Endodermal cell (in vitro differentiated cells): ENCODE data around the gene NEMP2. TPM values are rescaled to one million over a fixed set of nuclear protein-coding genes. Genes with fewer than 3 reads are reported as not detected.

ENCODE experiments used
- DNase-seq: peaks from one replicate; pipeline ENCODE4 v3.0.0-alpha.2; 2017
- H3K27ac ChIP-seq: 2 replicates; pipeline ENCODE4 v1.5.1; 2013; ENCODE audit warnings: mild to moderate bottlenecking, low read depth, low read length, moderate library complexity
- H3K27me3 ChIP-seq: 2 replicates; pipeline ENCODE4 v1.6.1; 2013; ENCODE audit warnings: mild to moderate bottlenecking, low read length, moderate library complexity; ENCODE audit not compliant: insufficient read depth, control insufficient read depth, poor library complexity, severe bottlenecking
- H3K36me3 ChIP-seq: 2 replicates; pipeline ENCODE4 v1.7.0; 2013; ENCODE audit warnings: mild to moderate bottlenecking, low read length, moderate library complexity; ENCODE audit not compliant: control insufficient read depth, insufficient read depth
- H3K4me1 ChIP-seq: one replicate; pipeline ENCODE4 v1.7.0; 2013; ENCODE audit warnings: low read length; ENCODE audit not compliant: control insufficient read depth, insufficient read depth
- H3K4me3 ChIP-seq: 2 replicates; pipeline ENCODE4 v1.5.1; 2013; ENCODE audit warnings: mild to moderate bottlenecking, low read length, moderate library complexity
- H3K9ac ChIP-seq: 2 replicates; pipeline ENCODE4 v1.6.1; 2013; ENCODE audit warnings: mild to moderate bottlenecking, low read length, moderate library complexity; ENCODE audit not compliant: poor library complexity, severe bottlenecking; ENCODE audit errors: extremely low read depth
- H3K9me3 ChIP-seq: 2 replicates; pipeline ENCODE4 v1.6.1; 2013; ENCODE audit warnings: mild to moderate bottlenecking, low read length, moderate library complexity; ENCODE audit not compliant: control insufficient read depth
- H3K27ac Mint-ChIP-seq: 2 replicates; pipeline ENCODE4 v1.8.0; 2020; ENCODE audit warnings: mixed read lengths
- H3K27me3 Mint-ChIP-seq: 2 replicates; pipeline ENCODE4 v1.8.0; 2021; ENCODE audit warnings: mild to moderate bottlenecking, mixed read lengths; ENCODE audit not compliant: insufficient read depth
- H3K36me3 Mint-ChIP-seq: 2 replicates; pipeline ENCODE4 v1.8.0; 2020; ENCODE audit warnings: low read depth, mixed read lengths
- H3K4me1 Mint-ChIP-seq: 2 replicates; pipeline ENCODE4 v1.8.0; 2020; ENCODE audit warnings: mixed read lengths
- H3K4me3 Mint-ChIP-seq: 2 replicates; pipeline ENCODE4 v1.8.0; 2020; ENCODE audit warnings: mild to moderate bottlenecking, moderate library complexity, mixed read lengths
- H3K9me3 Mint-ChIP-seq: 2 replicates; pipeline ENCODE4 v1.8.0; 2020; ENCODE audit warnings: mild to moderate bottlenecking, mixed read lengths
- WGBS, 2 experiments: methylation state at CpG; one replicate each; pipeline versions ENCODE4 v1.1.5 to v1.1.7; 2013; ENCODE audit warnings: missing lambda C conversion rate in 2 of 2, mixed read lengths in 1 of 2; ENCODE audit not compliant: insufficient coverage in 1 of 2, insufficient read length in 1 of 2; 5-methylcytosine and 5-hydroxymethylcytosine counted together
- total RNA-seq, 2 donors: library from RNA; stranded (reverse); fragmentation: NEBNext Ultra II Directional in 1 of 2; extraction: Animal tissue kit (Norgen Biotek cat#: 25700) in 1 of 2; gene quantifications; 2 replicates in 1 of 2; 3 replicates in 1 of 2; pipeline ENCODE4 v1.2.1, GENCODE V29; 2021
- TF ChIP-seq, protein P1 (sequence below): fragments of 200-600 bp; sonication (generic); conservative IDR thresholded peaks from 2 replicates; pipeline ENCODE4 v1.5.0; 2021; ENCODE audit warnings: antibody characterized with exemption, mild to moderate bottlenecking

The NEMP2 gene
- total RNA-seq, 2 donors from 2014 or later = 7.2 to 11.3 TPM

DNA sequence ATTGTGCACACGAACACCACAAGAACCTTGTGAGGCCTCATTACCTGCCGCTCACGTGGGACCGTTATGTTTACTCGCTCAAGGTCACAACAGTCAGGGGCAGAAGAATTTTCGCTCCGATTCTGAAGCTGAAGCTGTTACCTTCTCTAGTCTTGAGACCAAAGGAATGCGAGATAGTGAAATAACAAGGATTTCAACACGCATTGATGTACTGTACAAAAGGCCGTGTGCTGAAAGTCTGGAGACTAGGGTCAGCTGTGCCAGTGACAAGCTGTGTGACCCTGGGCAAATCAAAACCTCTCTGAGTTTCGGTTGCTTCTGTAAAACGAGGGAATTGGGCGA lies 583 bp downstream of the NEMP2 start:
- Histone ChIP-seq H3K9ac (peak overlapping the region; percentile 49), H3K36me3 (no peaks in the 10 kb centered on the region), H3K4me1 (peaks cover 8% of the 10 kb centered on the region), H3K27me3 (no peaks in the 10 kb centered on the region), H3K27ac (peak overlapping the region; percentile 79), H3K9me3 (peaks cover 20% of the 10 kb centered on the region), H3K4me3 (peak overlapping the region; percentile 84)
- Mint-ChIP-seq H3K9me3 (peaks cover 21% of the 10 kb centered on the region), H3K4me3 (peak overlapping the region; percentile 73), H3K36me3 (peaks cover 10% of the 10 kb centered on the region), H3K4me1 (peaks cover 24% of the 10 kb centered on the region), H3K27me3 (peaks cover 5% of the 10 kb centered on the region), H3K27ac (peak overlapping the region; percentile 94)
- DNase-seq = no peak
- whole genome bisulfite sequencing, 2 experiments = 66 to 70% methylated on average over 13 of the region's 13 CpGs
- TF ChIP-seq, protein P1, sequence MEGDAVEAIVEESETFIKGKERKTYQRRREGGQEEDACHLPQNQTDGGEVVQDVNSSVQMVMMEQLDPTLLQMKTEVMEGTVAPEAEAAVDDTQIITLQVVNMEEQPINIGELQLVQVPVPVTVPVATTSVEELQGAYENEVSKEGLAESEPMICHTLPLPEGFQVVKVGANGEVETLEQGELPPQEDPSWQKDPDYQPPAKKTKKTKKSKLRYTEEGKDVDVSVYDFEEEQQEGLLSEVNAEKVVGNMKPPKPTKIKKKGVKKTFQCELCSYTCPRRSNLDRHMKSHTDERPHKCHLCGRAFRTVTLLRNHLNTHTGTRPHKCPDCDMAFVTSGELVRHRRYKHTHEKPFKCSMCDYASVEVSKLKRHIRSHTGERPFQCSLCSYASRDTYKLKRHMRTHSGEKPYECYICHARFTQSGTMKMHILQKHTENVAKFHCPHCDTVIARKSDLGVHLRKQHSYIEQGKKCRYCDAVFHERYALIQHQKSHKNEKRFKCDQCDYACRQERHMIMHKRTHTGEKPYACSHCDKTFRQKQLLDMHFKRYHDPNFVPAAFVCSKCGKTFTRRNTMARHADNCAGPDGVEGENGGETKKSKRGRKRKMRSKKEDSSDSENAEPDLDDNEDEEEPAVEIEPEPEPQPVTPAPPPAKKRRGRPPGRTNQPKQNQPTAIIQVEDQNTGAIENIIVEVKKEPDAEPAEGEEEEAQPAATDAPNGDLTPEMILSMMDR = no peak

DNA sequence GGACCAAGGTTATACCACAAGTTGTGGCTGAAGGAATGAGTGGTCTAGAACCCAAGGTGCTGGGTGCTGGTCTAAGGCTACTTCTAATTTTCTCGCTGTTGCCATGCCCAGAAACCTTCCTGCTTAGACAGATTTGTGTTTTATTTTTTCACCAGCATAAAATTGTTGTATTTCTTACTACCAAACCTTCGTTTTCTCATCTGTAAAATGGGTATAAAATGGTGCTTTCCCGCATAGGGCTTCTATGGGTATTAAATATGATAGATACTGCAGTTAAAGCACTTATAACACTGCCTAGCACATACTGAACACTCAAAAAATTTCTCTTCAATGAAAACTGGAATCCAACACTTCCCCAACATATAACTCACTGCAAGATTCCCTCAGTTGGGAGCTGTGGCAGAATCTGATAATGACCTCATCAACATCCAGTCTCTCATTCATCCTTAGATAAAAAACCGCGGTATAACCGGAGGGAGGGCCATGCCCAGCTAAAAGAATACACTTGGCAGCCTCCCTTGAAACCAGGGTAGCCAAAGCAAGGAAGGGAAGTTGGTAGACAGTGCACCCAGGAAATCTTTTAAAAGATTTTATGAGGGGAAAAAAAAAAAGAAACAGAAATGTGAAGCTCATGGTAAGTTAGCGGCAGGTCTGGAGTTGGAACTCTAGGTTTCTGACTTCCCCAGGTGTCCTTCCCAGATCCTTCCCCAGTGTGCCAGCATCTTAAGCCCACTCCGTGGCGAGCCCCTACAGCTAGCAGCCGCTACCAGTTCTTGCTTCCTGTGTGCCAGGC lies 1.2 kb downstream of the NEMP2 start:
- Histone ChIP-seq H3K36me3 (no peaks in the 10 kb centered on the region), H3K9me3 (peaks cover 15% of the 10 kb centered on the region), H3K4me3 (peak overlapping the region; percentile 84), H3K9ac (no peak overlapping the region), H3K27ac (no peak overlapping the region), H3K4me1 (peaks cover 8% of the 10 kb centered on the region), H3K27me3 (no peaks in the 10 kb centered on the region)
- H3K4me1 Mint-ChIP-seq = peaks cover 24% of the 10 kb centered on the region
- peaks cover 5% of the 10 kb centered on the region for H3K27me3 Mint-ChIP-seq
- TF ChIP-seq, protein P1 = no peak
- WGBS, 2 experiments = 88 to 90% methylated on average over 6 to 10 of the region's 10 CpGs
- no peak for DNase-seq
- H3K36me3 Mint-ChIP-seq = peaks cover 10% of the 10 kb centered on the region
- H3K4me3 Mint-ChIP-seq = peak overlapping the region; percentile 73
- peaks cover 15% of the 10 kb centered on the region for H3K9me3 Mint-ChIP-seq
- H3K27ac Mint-ChIP-seq = no peak overlapping the region

DNA sequence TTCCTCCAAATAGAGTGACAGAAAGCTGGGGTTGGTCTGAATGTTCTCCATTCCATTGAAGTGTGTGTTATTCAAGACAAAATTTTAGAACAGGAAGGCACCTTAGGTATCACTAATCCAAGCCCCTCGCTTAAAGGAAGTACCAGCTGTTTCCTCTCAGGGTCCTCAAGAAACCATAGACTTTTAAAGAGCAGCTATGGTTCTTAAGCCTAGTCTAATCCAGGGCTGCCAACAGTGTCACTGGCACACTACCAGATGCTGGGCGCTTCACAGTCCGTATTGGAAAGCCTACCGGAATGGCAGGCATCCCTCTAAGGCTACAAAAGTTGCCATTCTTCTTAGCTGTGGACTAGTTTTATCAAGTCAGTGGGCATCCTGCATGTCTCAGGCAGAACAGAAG lies 1.9 kb downstream of the NEMP2 start:
- Mint-ChIP-seq H3K36me3 (peaks cover 10% of the 10 kb centered on the region), H3K27ac (no peak overlapping the region), H3K27me3 (peaks cover 5% of the 10 kb centered on the region), H3K9me3 (peaks cover 7% of the 10 kb centered on the region), H3K4me3 (no peak overlapping the region), H3K4me1 (peaks cover 31% of the 10 kb centered on the region)
- peaks cover 7% of the 10 kb centered on the region for H3K9me3 ChIP-seq
- TF ChIP-seq, protein P1 = no peak
- no peaks in the 10 kb centered on the region for H3K27me3 ChIP-seq
- 94% methylated on average over 4 of the region's 4 CpGs for WGBS, 2 experiments
- H3K9ac ChIP-seq = no peak overlapping the region
- peaks cover 8% of the 10 kb centered on the region for H3K4me1 ChIP-seq
- no peak overlapping the region for H3K4me3 ChIP-seq
- DNase-seq = no peak
- no peak overlapping the region for H3K27ac ChIP-seq
- H3K36me3 ChIP-seq = no peaks in the 10 kb centered on the region
